GM23338 (cell line): ENCODE measurements around the gene CDH23. TPM values are rescaled to one million over a fixed set of nuclear protein-coding genes. Genes with fewer than 3 reads are reported as not detected.

Source experiments
- ATAC-seq: fragments of 200-7000 bp; cut with Tn5 transposase; 3 replicates; pipeline ENCODE4 v1.9.1; 2020
- DNase-seq: peaks from one replicate; pipeline ENCODE4 v3.0.0-alpha.2; 2015; ENCODE audit warnings: low spot score
- H2AFZ ChIP-seq: fragments of 200-600 bp; sonication (generic); 2 replicates; pipeline ENCODE4 v1.8.0; 2016; ENCODE audit warnings: antibody characterized with exemption, mild to moderate bottlenecking, moderate library complexity
- H3F3A ChIP-seq: fragments of 200-600 bp; sonication (generic); replicated peaks from 2 replicates; pipeline ENCODE4 v1.8.0; 2017; ENCODE audit warnings: antibody characterized with exemption, mixed run types, low read depth
- H3K27ac ChIP-seq: fragments of 200-600 bp; sonication (generic); 2 replicates; pipeline ENCODE4 v1.6.1; 2016; ENCODE audit warnings: low read depth
- H3K27me3 ChIP-seq: fragments of 200-600 bp; sonication (generic); 2 replicates; pipeline ENCODE4 v1.8.0; 2016; ENCODE audit warnings: mild to moderate bottlenecking, mixed run types, moderate library complexity; ENCODE audit not compliant: insufficient read depth
- H3K36me3 ChIP-seq: fragments of 200-600 bp; sonication (generic); 2 replicates; pipeline ENCODE4 v1.8.0; 2016; ENCODE audit warnings: mild to moderate bottlenecking; ENCODE audit not compliant: insufficient read depth
- H3K4me1 ChIP-seq: fragments of 200-600 bp; sonication (generic); 2 replicates; pipeline ENCODE4 v1.8.0; 2016; ENCODE audit warnings: mild to moderate bottlenecking, moderate library complexity; ENCODE audit not compliant: insufficient read depth
- H3K4me2 ChIP-seq: fragments of 200-600 bp; sonication (generic); 2 replicates; pipeline ENCODE4 v1.7.1; 2017; ENCODE audit warnings: mixed run types
- H3K4me3 ChIP-seq: fragments of 200-600 bp; sonication (generic); 2 replicates; pipeline ENCODE4 v1.6.1; 2016; ENCODE audit warnings: mixed run types
- H3K79me2 ChIP-seq: fragments of 200-600 bp; sonication (generic); replicated peaks from 2 replicates; pipeline ENCODE4 v1.8.0; 2017; ENCODE audit warnings: mild to moderate bottlenecking; ENCODE audit not compliant: insufficient read depth
- H3K9me2 ChIP-seq: fragments of 200-600 bp; sonication (generic); 2 replicates; pipeline ENCODE4 v1.8.0; 2017; ENCODE audit not compliant: insufficient read depth
- H4K20me1 ChIP-seq: fragments of 200-600 bp; sonication (generic); replicated peaks from 2 replicates; pipeline ENCODE4 v1.8.0; 2017; ENCODE audit warnings: mild to moderate bottlenecking; ENCODE audit not compliant: insufficient read depth
- H3K27ac Mint-ChIP-seq: 2 replicates; pipeline ENCODE4 v1.8.0; 2020; ENCODE audit warnings: inconsistent platforms, mild to moderate bottlenecking, moderate library complexity, mixed read lengths
- H3K27me3 Mint-ChIP-seq: 3 replicates; pipeline ENCODE4 v1.8.0; 2022; ENCODE audit warnings: low read depth, mild to moderate bottlenecking, moderate library complexity, mixed read lengths, inconsistent platforms; ENCODE audit not compliant: insufficient read depth, poor library complexity
- H3K36me3 Mint-ChIP-seq: 3 replicates; pipeline ENCODE4 v1.8.0; 2021; ENCODE audit warnings: low read depth, mild to moderate bottlenecking, inconsistent platforms, moderate library complexity, mixed read lengths
- H3K4me1 Mint-ChIP-seq: 3 replicates; pipeline ENCODE4 v1.8.0; 2020; ENCODE audit warnings: mild to moderate bottlenecking, inconsistent platforms, mixed read lengths
- H3K4me3 Mint-ChIP-seq: 3 replicates; pipeline ENCODE4 v1.8.0; 2021; ENCODE audit warnings: moderate library complexity, mild to moderate bottlenecking, inconsistent platforms, mixed read lengths
- H3K9me3 Mint-ChIP-seq: 3 replicates; pipeline ENCODE4 v1.8.0; 2020; ENCODE audit warnings: moderate library complexity, mild to moderate bottlenecking, inconsistent platforms, mixed read lengths
- CREB1 ChIP-seq: fragments of 250-450 bp; sonication (Bioruptor Pico); IDR thresholded peaks from 2 replicates; pipeline ENCODE4 v1.5.0; 2020; ENCODE audit warnings: low read depth, mild to moderate bottlenecking, moderate library complexity
- ETS1 ChIP-seq: IDR thresholded peaks from 2 replicates; pipeline ENCODE4 v1.6.1; 2016; ENCODE audit warnings: antibody characterized with exemption
- EZH2 ChIP-seq: fragments of 200-600 bp; sonication (generic); IDR thresholded peaks from one replicate; pipeline ENCODE4 v1.8.0; 2017; ENCODE audit warnings: antibody characterized with exemption, mild to moderate bottlenecking, low read depth; ENCODE audit not compliant: unreplicated experiment
- EZH2phosphoT487 ChIP-seq: fragments of 200-600 bp; sonication (generic); IDR thresholded peaks from one replicate; pipeline ENCODE4 v1.8.1; 2018; ENCODE audit warnings: antibody characterized with exemption; ENCODE audit not compliant: unreplicated experiment
- JUNB ChIP-seq: IDR thresholded peaks from one replicate; pipeline ENCODE4 v1.6.1; 2016; ENCODE audit warnings: antibody characterized with exemption; ENCODE audit not compliant: unreplicated experiment
- NANOG ChIP-seq: IDR thresholded peaks from 2 replicates; pipeline ENCODE4 v1.6.1; 2016; ENCODE audit warnings: antibody characterized with exemption, borderline replicate concordance
- POLR2AphosphoS5 ChIP-seq: IDR thresholded peaks from 2 replicates; pipeline ENCODE4 v1.6.1; 2016; ENCODE audit warnings: antibody characterized with exemption, low read depth
- REST ChIP-seq: IDR thresholded peaks from one replicate; pipeline ENCODE4 v1.6.1; 2018; ENCODE audit warnings: antibody characterized with exemption; ENCODE audit not compliant: unreplicated experiment
- STAT1 ChIP-seq: IDR thresholded peaks from one replicate; pipeline ENCODE4 v1.6.1; 2016; ENCODE audit warnings: antibody characterized with exemption; ENCODE audit not compliant: unreplicated experiment
- ZNF114 ChIP-seq: fragments of 250-450 bp; sonication (Bioruptor Pico); IDR thresholded peaks from 2 replicates; pipeline ENCODE4 v1.5.0; 2020; ENCODE audit warnings: mild to moderate bottlenecking, moderate library complexity
- ZNF331 ChIP-seq: fragments of 250-450 bp; sonication (Bioruptor Pico); IDR thresholded peaks from 2 replicates; pipeline ENCODE4 v1.5.0; 2020; ENCODE audit warnings: low read depth, mild to moderate bottlenecking, moderate library complexity
- polyA plus RNA-seq: library from polyadenylated mRNA; unstranded; fragments of >200 nt; fragmentation: Nextera tagmentation; extraction: Ambion mirVana; gene quantifications from 2 replicates; pipeline ENCODE4 v1.2.1, GENCODE V29; 2016
- total RNA-seq: library from RNA; depleted of rRNA; stranded (reverse); fragments of >200 nt; shearing (Covaris generic); gene quantifications from 2 replicates; pipeline ENCODE4 v1.2.3, GENCODE V29; 2014

The CDH23 gene
- total and polyA plus RNA-seq, 2 experiments from 2014 or later = 0.95 to 4.3 TPM

- Histone ChIP-seq H3K27me3 (peaks cover 28% of the 10 kb centered on the region), H3F3A (no peaks in the 10 kb centered on the region), H3K4me3 (no peak overlapping the region), H3K36me3 (no peaks in the 10 kb centered on the region), H3K27ac (no peak overlapping the region), H3K4me1 (peaks cover 13% of the 10 kb centered on the region), H2AFZ (no peak overlapping the region), H4K20me1 (no peaks in the 10 kb centered on the region), H3K79me2 (no peaks in the 10 kb centered on the region), H3K4me2 (no peak overlapping the region), H3K9me2 (no peaks in the 10 kb centered on the region)
- Mint-ChIP-seq H3K4me3 (no peak overlapping the region; the same call in 2 of the 3 replicates), H3K9me3 (no peaks in the 10 kb centered on the region), H3K27ac (no peak overlapping the region), H3K27me3 (peaks cover 37% of the 10 kb centered on the region), H3K36me3 (no peaks in the 10 kb centered on the region), H3K4me1 (peaks cover 20% of the 10 kb centered on the region)
- TF ChIP-seq REST = no peak
- no peak for TF ChIP-seq NANOG
- DNase-seq = no peak
- ATAC-seq = peak; percentile 61
Measured at GRCh38 chr10:71501402-71501801, 104.7 kb downstream of the CDH23 start.

- peaks cover 5% of the 10 kb centered on the region; the same call in 1 of the 2 replicates for H3K4me1 ChIP-seq
- H3K4me2 ChIP-seq = no peak overlapping the region
- Mint-ChIP-seq H3K9me3 (no peaks in the 10 kb centered on the region), H3K27me3 (peaks cover 34% of the 10 kb centered on the region), H3K4me3 (no peak overlapping the region), H3K27ac (no peak overlapping the region), H3K36me3 (no peaks in the 10 kb centered on the region), H3K4me1 (peaks cover 17% of the 10 kb centered on the region)
- ATAC-seq (no peak; the same call in 2 of the 3 replicates), DNase-seq (no peak)
- H3K36me3 ChIP-seq = no peaks in the 10 kb centered on the region
- H2AFZ ChIP-seq = no peak overlapping the region
- no peaks in the 10 kb centered on the region for H3K79me2 ChIP-seq
- H3K9me2 ChIP-seq = no peaks in the 10 kb centered on the region
- no peak overlapping the region for H3K4me3 ChIP-seq
- no peaks in the 10 kb centered on the region for H4K20me1 ChIP-seq
- H3K27me3 ChIP-seq = peaks cover 22% of the 10 kb centered on the region
- H3F3A ChIP-seq = no peaks in the 10 kb centered on the region
- no peak overlapping the region for H3K27ac ChIP-seq
- TF ChIP-seq CREB1 (CRISPR knock-in tag) = no peak
- TF ChIP-seq REST = no peak
- TF ChIP-seq NANOG = no peak
- no peak for TF ChIP-seq ZNF114 (CRISPR knock-in tag)
- no peak for TF ChIP-seq EZH2
- no peak for TF ChIP-seq ZNF331 (CRISPR knock-in tag)
- TF ChIP-seq JUNB = no peak
- no peak for TF ChIP-seq STAT1
- TF ChIP-seq ETS1 = no peak
- no peak for TF ChIP-seq POLR2AphosphoS5
- TF ChIP-seq EZH2phosphoT487 = no peak
Measured at GRCh38 chr10:71502190-71502589, 105.5 kb downstream of the CDH23 start.
